ENCODE data around the gene EN2.

EN2 gene

DNA sequence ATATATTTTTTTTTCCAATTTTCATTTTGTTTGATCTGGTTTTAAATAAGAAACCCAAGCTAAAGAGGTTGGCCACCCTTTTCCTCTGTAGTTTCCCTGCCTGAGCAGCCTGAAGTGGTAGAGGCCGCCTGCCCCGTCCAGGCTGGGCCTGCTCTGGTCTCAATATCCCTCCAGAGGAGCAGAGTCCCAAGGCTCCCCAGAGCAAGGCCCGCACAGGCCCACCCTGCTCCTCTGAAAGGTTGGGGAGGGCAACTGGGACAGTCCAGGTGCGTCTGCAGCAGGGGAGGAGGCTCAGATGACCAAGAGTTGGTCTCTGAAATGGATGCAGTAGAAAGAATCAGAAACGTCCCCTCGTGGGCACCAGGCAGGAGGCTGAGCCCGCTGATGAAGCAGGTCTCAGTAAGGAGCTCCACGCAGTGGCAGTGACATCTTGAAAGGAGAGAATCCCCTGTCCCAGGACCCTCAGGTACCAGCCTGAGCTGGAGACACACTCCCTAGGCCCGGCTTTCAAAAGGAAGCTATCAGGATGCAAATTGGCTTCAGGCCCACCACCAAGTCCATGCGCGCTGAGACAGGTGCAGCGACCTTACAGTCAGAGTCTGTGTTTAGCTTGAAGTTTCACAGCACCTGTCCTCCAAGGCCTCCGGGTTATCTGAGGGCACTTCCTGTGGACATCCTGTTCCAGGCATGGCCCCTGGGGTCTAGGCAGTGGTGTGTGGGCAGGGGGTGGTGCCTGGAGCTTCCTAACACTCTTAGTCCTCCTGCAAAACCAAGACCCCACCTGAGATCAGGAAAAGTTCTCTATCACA, 37.7 kb downstream of the EN2 start:
- DNase-seq (ENCODE audit: low read depth): no peak
- H3K4me3 ChIP-seq (ENCODE audit: low read depth, low read length): no peak overlapping the region
- TF ChIP-seq, protein P1, sequence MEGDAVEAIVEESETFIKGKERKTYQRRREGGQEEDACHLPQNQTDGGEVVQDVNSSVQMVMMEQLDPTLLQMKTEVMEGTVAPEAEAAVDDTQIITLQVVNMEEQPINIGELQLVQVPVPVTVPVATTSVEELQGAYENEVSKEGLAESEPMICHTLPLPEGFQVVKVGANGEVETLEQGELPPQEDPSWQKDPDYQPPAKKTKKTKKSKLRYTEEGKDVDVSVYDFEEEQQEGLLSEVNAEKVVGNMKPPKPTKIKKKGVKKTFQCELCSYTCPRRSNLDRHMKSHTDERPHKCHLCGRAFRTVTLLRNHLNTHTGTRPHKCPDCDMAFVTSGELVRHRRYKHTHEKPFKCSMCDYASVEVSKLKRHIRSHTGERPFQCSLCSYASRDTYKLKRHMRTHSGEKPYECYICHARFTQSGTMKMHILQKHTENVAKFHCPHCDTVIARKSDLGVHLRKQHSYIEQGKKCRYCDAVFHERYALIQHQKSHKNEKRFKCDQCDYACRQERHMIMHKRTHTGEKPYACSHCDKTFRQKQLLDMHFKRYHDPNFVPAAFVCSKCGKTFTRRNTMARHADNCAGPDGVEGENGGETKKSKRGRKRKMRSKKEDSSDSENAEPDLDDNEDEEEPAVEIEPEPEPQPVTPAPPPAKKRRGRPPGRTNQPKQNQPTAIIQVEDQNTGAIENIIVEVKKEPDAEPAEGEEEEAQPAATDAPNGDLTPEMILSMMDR (IDR thresholded peaks at IDR 0.05; ENCODE audit: low read depth, low read length, missing control alignments): no peak

DNA sequence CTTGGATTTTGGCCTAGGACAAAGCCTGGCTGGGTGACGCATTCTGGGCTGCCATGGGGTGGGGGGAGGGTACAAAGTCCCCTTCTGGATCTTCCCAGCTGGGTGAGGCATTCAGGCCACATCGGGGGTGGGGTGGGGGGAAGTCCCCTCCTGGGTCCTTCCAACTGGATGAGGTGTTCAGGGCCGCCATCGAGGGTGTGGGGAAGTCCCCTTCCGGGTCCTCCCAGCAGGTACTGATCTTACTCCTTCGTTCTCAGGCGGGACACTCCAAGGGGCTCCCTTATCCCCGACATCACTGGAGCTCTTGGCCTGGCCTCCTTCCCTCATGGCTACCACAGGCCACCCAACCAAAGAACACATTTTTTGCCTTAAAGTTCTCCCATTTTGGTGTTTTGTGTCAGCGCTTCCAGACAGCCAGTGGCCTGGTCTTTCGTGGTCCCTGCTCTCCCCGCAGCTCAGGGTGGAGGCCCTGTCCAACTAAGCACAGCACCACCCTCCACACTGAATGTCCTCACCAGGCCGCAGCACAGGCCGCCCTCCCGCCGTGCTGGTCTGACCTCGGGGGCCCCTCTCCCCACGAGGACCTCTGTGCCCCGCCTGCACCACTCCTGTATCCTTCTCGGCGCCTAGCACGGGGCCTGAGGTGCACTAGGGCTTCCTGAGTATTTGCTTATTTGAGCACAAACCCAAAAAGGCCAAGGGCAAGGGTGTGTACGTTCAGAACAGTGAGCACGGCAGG, 38.5 kb downstream of the EN2 start:
- TF ChIP-seq, protein P1 (IDR thresholded peaks at IDR 0.05; ENCODE audit: low read depth, low read length, missing control alignments): no peak
- DNase-seq (ENCODE audit: low read depth): no peak
- no peak overlapping the region for H3K4me3 ChIP-seq (ENCODE audit: low read depth, low read length)

DNA sequence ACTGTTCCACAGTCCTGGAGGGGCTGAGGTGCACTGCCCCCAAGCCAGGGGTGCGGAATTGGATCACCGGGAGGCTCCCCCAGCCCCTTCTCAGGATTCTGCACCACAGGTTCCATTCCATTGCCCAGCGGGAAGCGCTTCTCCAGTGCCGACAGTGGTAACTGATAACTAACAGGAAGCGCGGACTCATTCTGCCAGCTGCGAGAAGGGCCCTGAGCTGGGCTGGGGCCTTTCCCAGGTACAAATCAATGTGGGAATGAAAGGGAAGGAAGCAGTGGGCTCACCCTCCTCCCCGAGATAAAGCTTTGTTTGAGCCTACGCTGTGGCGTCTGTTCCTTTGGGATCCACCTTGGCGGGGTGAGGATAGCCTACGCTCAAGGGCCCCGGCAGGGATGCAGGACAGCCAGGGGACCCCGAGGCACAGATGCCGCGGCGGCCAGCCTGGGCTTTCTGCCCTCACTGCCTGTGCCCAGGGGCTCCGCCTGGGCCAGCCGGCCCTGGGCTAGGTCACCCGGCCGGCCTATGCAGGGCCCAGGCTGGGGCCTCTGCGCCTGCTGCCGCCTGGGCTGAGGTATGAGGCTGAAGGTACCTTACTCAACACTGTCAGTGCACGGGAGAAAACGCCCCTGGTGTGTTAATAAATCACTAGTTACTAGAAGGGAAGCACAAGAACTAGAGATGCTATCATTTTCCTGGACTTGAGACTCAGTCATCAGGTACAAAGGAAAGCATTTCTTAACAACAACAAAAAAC, 39.4 kb downstream of the EN2 start:
- TF ChIP-seq, protein P1 (IDR thresholded peaks at IDR 0.05; ENCODE audit: low read depth, low read length, missing control alignments): no peak
- no peak for DNase-seq (ENCODE audit: low read depth)
- H3K4me3 ChIP-seq (ENCODE audit: low read depth, low read length): no peak overlapping the region

DNA sequence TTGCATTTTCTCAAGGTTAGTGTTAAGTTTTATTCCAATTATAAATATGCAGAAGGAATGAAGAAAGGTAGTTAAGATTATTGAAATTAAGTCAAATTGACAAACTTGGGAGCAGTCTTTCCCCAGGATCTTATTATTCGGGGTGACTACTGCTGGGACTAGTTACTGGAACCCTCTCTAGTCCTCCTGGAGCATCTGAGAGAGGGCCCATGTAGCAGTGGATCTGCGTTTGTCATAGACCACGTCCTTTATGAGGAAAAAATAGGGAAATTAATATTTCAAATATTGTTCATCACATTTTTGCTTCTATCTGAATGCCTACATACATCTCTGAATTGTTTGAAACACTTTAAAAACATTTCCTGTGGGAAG, 47.5 kb downstream of the EN2 start:
- no peak overlapping the region for H3K4me3 ChIP-seq (ENCODE audit: low read depth, low read length)
- no peak for DNase-seq (ENCODE audit: low read depth)
- TF ChIP-seq, protein P1 (IDR thresholded peaks at IDR 0.05; ENCODE audit: low read depth, low read length, missing control alignments): no peak

DNA sequence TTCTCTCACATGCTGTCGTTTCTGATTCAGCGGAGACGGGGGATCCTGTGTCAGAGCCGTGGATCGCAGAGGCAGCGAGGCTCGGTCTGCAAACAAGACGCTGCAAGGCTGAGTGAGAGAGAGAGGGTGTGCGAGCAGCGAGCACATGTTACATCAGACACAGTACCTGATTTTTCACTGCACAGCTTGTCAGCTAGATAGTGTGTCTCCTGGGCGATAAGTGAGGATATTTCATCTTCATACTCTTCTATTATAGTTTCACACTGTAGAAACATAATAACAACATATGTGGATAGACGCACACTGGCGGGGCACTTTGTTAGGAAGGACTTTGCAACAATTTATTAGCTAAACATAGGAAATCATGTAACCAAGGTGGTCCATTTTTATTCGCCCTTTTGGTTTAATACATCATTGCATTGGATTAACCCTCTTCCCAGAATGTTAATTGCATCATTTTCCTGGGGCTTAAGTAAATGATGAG, 49.0 kb downstream of the EN2 start:
- TF ChIP-seq, protein P1 (IDR thresholded peaks at IDR 0.05; ENCODE audit: low read depth, low read length, missing control alignments): no peak
- no peak overlapping the region for H3K4me3 ChIP-seq (ENCODE audit: low read depth, low read length)
- DNase-seq (ENCODE audit: low read depth): no peak

DNA sequence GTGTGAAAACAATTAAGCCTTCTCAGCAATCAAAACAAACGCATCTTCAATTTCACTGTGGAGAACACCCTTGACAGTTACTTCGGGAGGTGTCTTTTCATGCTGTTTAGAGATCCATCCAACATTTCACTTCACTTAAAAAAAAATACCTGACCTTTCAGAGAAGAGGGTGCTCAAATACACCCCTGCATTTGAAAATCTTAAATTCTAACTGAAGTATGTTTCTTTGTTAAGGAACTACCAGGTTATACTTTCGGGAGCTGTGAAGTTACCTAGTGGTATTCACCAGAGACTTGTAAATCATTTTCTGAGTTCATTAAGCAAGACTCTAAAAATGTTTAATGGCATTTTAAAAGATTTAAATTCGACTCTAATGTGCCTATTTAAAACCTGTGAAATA, 49.6 kb downstream of the EN2 start:
- DNase-seq (ENCODE audit: low read depth): no peak
- H3K4me3 ChIP-seq (ENCODE audit: low read depth, low read length): no peak overlapping the region
- TF ChIP-seq, protein P1 (IDR thresholded peaks at IDR 0.05; ENCODE audit: low read depth, low read length, missing control alignments): no peak

All from GM12864 (cell line).